Breast epithelium (tissue), 4 donors: ENCODE results near the gene NRXN3. TPM values are rescaled to one million over a fixed set of nuclear protein-coding genes. Genes with fewer than 3 reads are reported as not detected.

Source experiments
- DNase-seq, 2 donors: peaks; one replicate each; pipeline ENCODE4 v3.0.0-alpha.2; 2019; ENCODE audit warnings: low spot score in 2 of 2
- H3K27ac ChIP-seq, 2 donors: fragments of 200-600 bp; sonication (generic) in 1 of 2; one replicate each; pipeline ENCODE4 v1.5.1; 2016 to 2019; ENCODE audit warnings: mild to moderate bottlenecking in 1 of 2
- H3K27me3 ChIP-seq, 2 donors: fragments of 200-600 bp; sonication (generic) in 1 of 2; one replicate each; pipeline versions ENCODE4 v1.5.1 to v1.6.0; 2017 to 2019; ENCODE audit warnings: control low read depth in 1 of 2, mild to moderate bottlenecking in 1 of 2
- H3K36me3 ChIP-seq: fragments of 200-600 bp; one replicate; pipeline ENCODE4 v1.5.1; 2019
- H3K4me1 ChIP-seq, 2 donors: fragments of 200-600 bp; sonication (generic); one replicate each; pipeline ENCODE4 v1.5.1; 2016 to 2019; ENCODE audit warnings: control low read depth in 1 of 2
- H3K4me3 ChIP-seq, 3 donors: fragments of 200-600 bp; sonication (generic); 1 replicate in 2 of 3; 2 replicates in 1 of 3; pipeline ENCODE4 v1.5.1; 2016 to 2019; ENCODE audit warnings: mild to moderate bottlenecking in 3 of 3, moderate library complexity in 2 of 3
- H3K9me3 ChIP-seq, 2 donors: fragments of 200-600 bp; sonication (generic) in 1 of 2; one replicate each; pipeline ENCODE4 v1.5.1; 2016 to 2019; ENCODE audit warnings: control low read depth in 1 of 2
- POLR2A ChIP-seq: fragments of 450-650 bp; IDR thresholded peaks from one replicate; pipeline ENCODE4 v1.6.1; 2016; ENCODE audit warnings: antibody characterized with exemption, mild to moderate bottlenecking, moderate library complexity
- POLR2AphosphoS5 ChIP-seq, 3 donors: sonication (generic); formaldehyde crosslinking; IDR thresholded peaks; one replicate each; pipeline ENCODE4 v1.6.1; 2017; ENCODE audit warnings: antibody characterized with exemption in 3 of 3
- intact Hi-C: fragments of 100-400 bp; cut with DNase I; formaldehyde crosslinking; loops from one replicate; pipeline ENCODE4 v1.15.1; 2023; ENCODE audit warnings: low total_unique reads
- total RNA-seq, 3 donors: library from RNA; depleted of rRNA; stranded (reverse); fragments of >200 nt; gene quantifications; one replicate each; pipeline ENCODE4 v1.1.0, GENCODE V29; 2016
- TF ChIP-seq, protein P1 (sequence below), 3 donors: fragments of 450-650 bp; IDR thresholded peaks; one replicate each; pipeline ENCODE4 v1.5.1; 2016 to 2017; ENCODE audit warnings: antibody characterized with exemption in 3 of 3, mild to moderate bottlenecking in 3 of 3, moderate library complexity in 3 of 3

Gene NRXN3
- total RNA-seq, 3 donors from 2014 or later = 2.9 to 3.6 (median 3.5) TPM

- no peak for DNase-seq
- TF ChIP-seq POLR2AphosphoS5 (IDR thresholded peaks at IDR 0.05) (no peak), POLR2A (no peak)
- TF ChIP-seq, protein P1, sequence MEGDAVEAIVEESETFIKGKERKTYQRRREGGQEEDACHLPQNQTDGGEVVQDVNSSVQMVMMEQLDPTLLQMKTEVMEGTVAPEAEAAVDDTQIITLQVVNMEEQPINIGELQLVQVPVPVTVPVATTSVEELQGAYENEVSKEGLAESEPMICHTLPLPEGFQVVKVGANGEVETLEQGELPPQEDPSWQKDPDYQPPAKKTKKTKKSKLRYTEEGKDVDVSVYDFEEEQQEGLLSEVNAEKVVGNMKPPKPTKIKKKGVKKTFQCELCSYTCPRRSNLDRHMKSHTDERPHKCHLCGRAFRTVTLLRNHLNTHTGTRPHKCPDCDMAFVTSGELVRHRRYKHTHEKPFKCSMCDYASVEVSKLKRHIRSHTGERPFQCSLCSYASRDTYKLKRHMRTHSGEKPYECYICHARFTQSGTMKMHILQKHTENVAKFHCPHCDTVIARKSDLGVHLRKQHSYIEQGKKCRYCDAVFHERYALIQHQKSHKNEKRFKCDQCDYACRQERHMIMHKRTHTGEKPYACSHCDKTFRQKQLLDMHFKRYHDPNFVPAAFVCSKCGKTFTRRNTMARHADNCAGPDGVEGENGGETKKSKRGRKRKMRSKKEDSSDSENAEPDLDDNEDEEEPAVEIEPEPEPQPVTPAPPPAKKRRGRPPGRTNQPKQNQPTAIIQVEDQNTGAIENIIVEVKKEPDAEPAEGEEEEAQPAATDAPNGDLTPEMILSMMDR (IDR thresholded peaks at IDR 0.05) = no peak
- Histone ChIP-seq H3K27me3 (no peaks in the 10 kb centered on the region), H3K27ac (no peak overlapping the region), H3K4me1 (no peaks in the 10 kb centered on the region), H3K4me3 (no peak overlapping the region), H3K36me3 (no peaks in the 10 kb centered on the region), H3K9me3 (no peaks in the 10 kb centered on the region)
- intact Hi-C loops = no loop called here
These were observed 980.1 kb downstream of the NRXN3 start for GRCh38 chr14:79150226-79150625.

GRCh38 chr14:79157369-79157768 is 987.2 kb downstream of the NRXN3 start:
- Histone ChIP-seq H3K4me3 (no peak overlapping the region), H3K36me3 (no peaks in the 10 kb centered on the region), H3K27ac (no peak overlapping the region), H3K4me1 (no peaks in the 10 kb centered on the region), H3K27me3 (no peaks in the 10 kb centered on the region), H3K9me3 (no peaks in the 10 kb centered on the region)
- intact Hi-C loops = no loop called here
- TF ChIP-seq POLR2AphosphoS5 (IDR thresholded peaks at IDR 0.05) = no peak
- TF ChIP-seq, protein P1 (IDR thresholded peaks at IDR 0.05) = no peak
- no peak for TF ChIP-seq POLR2A
- DNase-seq = no peak

DNA sequence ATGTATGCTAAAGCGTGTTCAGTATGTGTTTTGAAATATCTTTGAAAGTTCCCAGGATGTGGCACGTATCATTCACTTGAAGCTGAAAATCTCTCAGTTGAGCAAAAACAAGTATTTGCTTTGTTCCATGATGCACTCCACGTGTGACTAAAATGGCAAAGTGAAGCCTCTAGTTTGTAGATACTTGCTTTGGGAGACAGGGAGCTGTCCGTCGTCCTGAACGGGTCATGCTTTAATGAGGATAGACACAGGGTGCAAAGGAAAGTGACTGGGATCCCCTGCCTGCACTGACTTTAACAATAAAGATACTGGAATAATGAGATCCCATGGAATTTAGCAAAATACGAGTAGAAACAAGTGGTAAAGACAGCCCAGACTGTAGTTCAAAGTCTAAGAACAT is 991.4 kb downstream of the NRXN3 start:
- Histone ChIP-seq H3K27me3 (no peaks in the 10 kb centered on the region), H3K4me3 (no peak overlapping the region), H3K27ac (no peak overlapping the region), H3K4me1 (no peaks in the 10 kb centered on the region), H3K36me3 (no peaks in the 10 kb centered on the region), H3K9me3 (no peaks in the 10 kb centered on the region)
- intact Hi-C loops = loop anchor here (10.0 kb wide), 1 partner anchor 253 kb away; no protein-coding TSS in a partner anchor
- no peak for DNase-seq
- TF ChIP-seq POLR2AphosphoS5 (IDR thresholded peaks at IDR 0.05) = no peak
- TF ChIP-seq, protein P1 (IDR thresholded peaks at IDR 0.05) = no peak
- no peak for TF ChIP-seq POLR2A

GRCh38 chr14:79162833-79163232 is 992.7 kb downstream of the NRXN3 start:
- TF ChIP-seq, protein P1 (IDR thresholded peaks at IDR 0.05) = no peak
- no peak for TF ChIP-seq POLR2A
- TF ChIP-seq POLR2AphosphoS5 (IDR thresholded peaks at IDR 0.05) = no peak
- Histone ChIP-seq H3K27ac (no peak overlapping the region), H3K4me3 (no peak overlapping the region), H3K27me3 (no peaks in the 10 kb centered on the region), H3K9me3 (no peaks in the 10 kb centered on the region), H3K4me1 (no peaks in the 10 kb centered on the region), H3K36me3 (no peaks in the 10 kb centered on the region)
- intact Hi-C loops = loop anchor here (10.0 kb wide), 1 partner anchor 252 kb away; no protein-coding TSS in a partner anchor
- DNase-seq = no peak

- Histone ChIP-seq H3K27me3 (no peaks in the 10 kb centered on the region), H3K36me3 (no peaks in the 10 kb centered on the region)
- DNase-seq = no peak
These were observed 995.4 kb downstream of the NRXN3 start for GRCh38 chr14:79165471-79166090.

More at GRCh38 chr14:79165471-79166090, 995.4 kb downstream of the NRXN3 start:
- no peaks in the 10 kb centered on the region for H3K4me1 ChIP-seq
- TF ChIP-seq POLR2A = no peak
- no peak for TF ChIP-seq POLR2AphosphoS5 (IDR thresholded peaks at IDR 0.05)
- TF ChIP-seq, protein P1 (IDR thresholded peaks at IDR 0.05) = no peak
- H3K4me3 ChIP-seq = no peak overlapping the region
- intact Hi-C loops = loop anchor here (10.0 kb wide), 1 partner anchor 249 kb away; no protein-coding TSS in a partner anchor
- no peaks in the 10 kb centered on the region for H3K9me3 ChIP-seq
- no peak overlapping the region for H3K27ac ChIP-seq
